HG03342 (cell line): ENCODE measurements around the gene SFT2D1.
"Not testable (repeated sequence)": the region's sequence is repeated elsewhere in the genome, so short reads cannot be mapped to it uniquely, and the experiment has no call there.

Experiments
- ATAC-seq: cut with Tn5 transposase; IDR thresholded peaks from one replicate; pipeline ENCODE4 v1.9.1; 2021; ENCODE audit warnings: mild to moderate bottlenecking, moderate library complexity; ENCODE audit not compliant: unreplicated experiment

Gene SFT2D1

DNA sequence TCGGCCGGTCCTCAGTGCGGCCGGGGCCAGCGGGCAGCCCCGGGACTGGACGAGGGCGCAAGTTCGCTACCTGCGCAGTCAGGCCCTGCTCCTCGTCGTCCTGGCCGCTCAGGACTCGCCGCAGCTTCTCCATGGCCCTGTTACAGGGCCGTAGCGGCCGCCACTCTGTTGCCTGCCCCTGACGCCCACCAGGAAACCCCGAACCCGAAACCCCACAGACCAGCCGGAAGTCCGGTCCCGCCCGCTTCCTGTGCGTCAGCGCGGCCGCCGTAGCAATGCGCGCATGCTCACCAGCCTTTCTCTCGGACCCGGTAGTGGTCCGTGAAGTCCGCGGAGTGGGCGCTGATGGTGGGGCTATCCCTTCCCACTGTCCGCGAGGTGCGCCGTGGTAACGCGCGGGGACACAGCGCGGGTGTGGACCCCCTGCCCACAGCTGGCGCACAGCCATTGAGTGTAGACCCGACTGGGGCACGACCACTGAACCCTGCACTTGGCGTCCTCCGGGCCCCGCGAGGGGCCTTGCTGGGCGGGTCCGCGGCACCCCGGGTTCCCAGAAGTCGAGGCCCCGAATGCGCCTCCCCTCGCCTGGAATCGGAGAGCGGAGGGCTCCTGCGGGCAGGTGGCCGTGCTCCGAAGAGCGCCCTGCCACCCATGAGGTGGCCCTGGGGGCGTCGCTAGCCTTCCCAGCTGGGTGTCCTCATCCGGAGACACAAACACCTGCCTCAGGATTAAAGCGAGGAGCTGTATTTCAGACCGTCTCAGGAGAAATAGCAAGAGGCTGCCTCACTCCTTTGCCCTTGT is at the start of gene SFT2D1:
TSS of gene SFT2D1 (minus strand) at position 197 of the 801 bp plus-strand sequence. CDS start at position 133, 64 bp downstream.
- ATAC-seq = peak; percentile 91

DNA sequence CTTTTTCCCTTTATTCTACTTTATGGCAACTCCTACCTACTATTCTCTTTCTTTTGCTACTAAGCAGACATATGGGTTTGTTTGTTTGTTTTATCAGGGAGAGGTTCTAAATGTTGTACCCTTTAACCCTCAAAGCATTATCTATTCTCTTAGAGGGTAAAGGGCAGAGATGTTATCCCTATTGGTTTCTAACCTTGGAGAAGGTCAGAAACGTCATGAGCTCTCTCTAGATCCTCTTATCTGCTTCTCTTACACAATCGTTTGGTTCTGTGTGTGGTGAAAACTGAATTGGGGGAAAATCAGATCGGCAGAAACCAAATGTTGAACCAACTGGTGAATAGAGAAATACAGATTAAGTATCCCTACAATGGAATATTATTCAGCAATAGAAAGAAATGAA is 46.8 kb upstream of the SFT2D1 start:
- no peak for ATAC-seq

DNA sequence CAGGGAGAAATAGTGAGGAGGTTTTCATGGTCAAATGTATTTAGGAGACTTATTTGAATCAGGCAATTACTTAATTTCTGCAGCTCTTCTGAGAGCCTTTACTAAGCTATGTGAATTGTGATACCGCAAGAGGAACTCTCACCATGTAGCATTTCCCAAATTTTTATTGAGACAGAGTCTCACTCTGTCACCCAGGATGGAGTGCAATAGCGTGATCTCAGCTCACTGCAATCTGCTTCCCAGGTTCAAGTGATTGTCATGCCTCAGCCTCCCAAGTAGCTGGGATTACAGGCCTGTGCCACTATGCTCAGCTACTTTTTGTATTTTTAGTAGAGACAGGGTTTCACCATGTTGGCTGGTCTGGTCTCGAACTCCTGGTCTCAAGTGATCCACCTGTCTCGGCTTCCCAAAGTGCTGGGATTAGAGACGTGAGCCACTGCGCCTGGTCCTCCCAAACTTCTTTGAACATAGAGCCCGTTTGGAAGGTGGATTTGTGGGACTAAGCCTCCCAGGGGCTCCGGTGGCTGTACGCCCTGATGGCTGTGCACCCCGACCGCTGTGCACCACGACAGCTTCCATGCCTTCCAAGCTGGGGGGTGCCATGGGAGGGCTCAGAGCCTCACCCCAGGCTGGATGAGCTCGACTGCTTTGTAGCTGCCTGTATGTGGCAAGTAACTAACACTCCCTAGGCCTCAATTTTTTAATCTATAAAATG is 46.1 kb upstream of the SFT2D1 start:
- ATAC-seq = no peak

DNA sequence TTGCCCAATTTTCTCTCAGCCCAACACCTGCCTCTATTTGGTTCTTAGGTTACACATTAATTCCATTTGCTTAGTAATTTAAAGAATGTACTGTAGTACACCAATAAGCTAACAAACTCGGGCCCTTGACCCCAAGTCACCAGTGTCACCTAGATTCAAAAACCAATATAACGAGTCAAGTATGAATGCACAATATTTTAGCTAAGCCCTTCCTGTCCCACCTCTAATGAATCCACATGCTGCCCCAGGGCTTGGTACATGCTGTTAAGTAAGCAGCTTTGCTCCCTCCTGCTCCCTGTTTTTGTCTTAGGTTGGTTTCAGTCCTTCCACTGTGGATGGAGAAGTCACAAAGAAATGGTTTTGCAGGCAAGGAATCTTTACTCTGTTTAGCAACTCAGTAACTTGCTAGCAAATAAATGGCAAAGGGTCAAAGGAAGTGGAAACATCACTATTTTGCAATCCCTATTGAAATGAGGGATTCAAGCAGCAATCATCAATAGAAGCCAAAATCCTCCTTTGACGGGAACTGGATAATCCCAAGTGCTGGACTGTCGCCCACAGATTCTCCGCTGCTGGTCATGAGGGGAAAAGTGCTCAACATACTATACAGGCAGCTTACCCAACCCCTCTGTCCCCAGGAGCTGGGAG is 45.4 kb upstream of the SFT2D1 start:
- no peak for ATAC-seq

DNA sequence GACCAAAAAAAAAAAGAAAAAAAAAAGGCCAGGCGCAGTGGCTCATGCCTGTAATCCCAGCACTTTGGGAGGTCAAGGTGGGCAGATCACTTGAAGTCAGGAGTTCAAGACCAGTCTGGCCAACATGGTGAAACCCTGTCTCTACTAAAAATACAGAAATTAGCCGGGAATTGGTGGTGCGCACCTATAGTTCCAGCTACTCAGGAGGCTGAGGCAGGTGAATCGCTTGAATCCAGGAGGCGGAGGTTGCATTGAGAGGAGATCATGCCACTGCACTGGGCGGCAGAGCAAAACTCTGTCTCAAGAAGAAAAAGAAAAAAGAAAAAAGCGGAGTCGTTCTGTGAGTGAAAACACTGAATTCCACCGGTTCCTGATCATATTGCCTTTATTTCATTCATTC is 44.8 kb upstream of the SFT2D1 start:
- ATAC-seq = not testable (repeated sequence)

DNA sequence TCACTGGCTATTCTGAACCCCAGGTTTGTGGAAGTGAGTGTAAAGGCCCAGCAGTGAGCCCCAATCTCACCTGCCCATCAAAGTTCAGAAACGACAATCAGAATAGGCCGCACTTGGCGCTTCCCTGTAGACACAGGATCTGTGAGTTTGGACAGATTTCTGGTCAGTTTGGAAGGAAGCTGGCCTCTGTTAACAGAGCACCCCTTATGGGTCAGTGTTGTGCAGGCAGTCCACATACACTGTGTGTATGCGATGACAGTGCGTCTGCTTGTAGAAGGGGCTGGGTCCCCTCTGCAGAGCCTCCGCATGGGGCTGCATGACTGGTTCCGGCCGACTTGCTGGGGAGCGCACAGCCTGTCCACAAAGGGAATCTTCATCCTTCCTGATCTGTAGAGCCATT is 43.8 kb upstream of the SFT2D1 start:
- ATAC-seq = no peak

DNA sequence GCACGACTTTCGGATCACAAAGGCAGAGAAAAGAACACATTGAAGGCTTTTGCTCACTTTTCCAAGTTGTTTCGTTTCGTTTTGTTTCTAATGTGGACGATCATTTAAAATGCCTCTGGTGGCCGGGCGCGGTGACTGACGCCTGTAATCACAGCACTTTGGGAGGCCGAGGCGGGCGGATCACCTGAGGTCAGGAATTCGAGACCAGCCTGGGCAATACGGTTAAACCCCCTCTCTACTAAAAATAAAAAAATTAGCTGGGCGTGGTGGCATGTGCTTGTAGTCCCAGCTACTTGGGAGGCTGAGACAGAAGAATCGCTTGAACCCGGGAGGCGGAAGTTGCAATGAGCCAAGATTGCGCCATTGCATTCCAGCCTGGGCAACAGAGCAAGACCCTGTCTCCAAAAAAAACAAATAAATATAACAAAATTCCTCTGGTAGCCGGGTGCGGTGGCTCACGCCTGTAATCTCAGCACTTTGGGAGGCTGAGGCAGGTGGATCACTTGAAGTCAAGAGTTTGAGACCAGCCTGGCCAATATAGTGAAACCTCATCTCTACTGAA is 41.5 kb upstream of the SFT2D1 start:
- peak; percentile 10 for ATAC-seq

DNA sequence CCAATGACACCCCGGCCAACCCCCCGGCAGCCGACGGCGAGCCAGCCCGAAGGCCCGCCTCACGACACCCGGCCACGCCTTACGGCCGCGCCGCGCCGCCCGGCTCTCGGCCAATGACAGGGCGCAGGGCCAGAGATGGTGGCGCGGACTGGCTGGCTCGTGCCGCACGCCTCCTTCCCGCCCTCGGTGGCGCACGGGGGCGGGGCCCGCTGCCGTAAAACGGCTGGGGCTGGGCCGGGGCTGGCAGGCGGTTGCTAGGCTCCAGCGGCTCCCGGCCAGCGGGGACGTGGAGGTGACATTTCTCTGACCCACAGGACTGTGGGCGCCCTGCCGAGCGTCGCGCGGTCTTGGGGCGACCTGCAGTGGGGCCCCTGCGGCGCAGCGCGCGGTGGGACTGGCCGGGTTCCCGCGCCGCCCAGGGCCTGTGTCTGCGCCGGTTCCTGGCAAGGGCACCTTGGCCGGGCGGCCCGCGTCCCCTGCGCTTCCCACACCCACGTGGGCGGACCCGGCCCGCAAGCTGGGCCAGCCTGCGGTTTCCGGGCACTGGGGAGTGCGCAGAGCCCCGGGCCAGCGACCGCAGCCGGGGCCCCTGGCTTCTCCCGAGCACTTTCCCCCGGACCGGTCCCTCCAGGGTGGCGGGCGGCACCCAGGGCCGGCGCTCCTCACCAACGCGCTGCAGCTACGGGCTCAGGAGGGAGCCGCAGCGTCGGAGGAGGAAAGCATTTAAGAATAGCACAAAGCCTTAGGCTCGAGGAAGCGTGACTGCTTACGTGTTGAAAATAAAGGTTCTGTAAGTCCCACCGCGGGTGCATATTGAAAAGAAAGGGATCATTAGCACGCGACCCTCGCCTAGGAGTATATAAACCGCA is 40.8 kb upstream of the SFT2D1 start, which contains the start of gene MPC1:
TSS of gene MPC1 (minus strand) at position 8 of the 869 bp plus-strand sequence. CDS start 64 bp downstream, outside the sequence.
- ATAC-seq = peak; percentile 85

DNA sequence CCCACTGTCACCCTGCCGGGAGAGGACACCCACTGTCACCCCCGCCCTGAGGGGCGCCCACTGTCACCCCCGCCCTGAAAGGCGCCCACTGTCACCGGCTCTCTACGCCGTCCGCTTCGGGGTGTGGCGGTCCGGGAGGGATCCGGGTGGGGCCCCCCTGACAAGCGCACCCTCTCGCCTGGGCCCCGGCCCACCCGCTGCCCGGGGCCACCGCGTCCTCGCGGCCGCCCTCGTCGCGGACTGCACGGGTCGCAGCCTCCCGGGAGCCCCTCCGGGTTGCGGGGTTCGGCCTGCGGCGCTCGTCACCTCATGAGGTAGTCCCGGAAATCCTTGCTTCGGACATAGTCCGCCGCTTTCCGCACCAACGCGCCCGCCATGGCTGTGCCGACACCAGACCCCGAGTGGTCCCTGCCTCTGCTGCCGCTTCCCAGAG is 40.2 kb upstream of the SFT2D1 start:
- ATAC-seq = no peak

DNA sequence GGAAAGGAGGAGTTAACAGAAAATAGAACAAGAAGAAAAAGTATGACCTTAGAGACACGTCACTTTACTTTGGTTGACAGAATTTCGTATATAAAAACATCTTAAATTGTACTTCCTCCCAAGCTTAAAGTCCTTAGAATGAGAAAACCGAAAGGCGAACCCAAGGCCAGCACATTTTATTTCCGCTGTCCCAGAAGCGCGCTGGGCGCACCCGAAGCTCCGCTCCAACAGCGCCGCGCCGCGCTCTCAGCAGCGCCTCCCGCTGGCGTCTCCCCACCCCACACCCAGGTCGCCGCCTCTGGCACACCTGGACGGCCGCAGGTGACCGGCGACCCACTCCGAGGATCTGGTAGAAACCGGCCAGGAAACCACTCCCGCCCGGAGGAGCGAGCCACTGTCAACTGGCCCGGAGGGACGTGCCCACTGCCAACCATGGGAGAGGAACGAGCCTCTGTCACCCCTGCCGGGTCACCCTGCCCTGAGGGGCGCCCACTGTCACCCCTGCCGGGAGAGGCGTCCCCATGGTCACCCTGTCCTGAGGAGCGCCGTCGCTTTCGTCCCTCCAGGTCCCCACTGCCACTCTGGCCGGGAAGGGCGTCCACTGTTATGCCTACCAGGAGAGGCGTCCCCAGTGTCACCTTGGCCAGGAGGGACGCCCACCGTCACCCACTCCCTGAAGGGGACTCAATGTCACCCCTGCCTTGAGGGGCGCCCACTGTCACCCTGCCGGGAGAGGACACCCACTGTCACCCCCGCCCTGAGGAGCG is 39.6 kb upstream of the SFT2D1 start:
- ATAC-seq = peak; percentile 51

DNA sequence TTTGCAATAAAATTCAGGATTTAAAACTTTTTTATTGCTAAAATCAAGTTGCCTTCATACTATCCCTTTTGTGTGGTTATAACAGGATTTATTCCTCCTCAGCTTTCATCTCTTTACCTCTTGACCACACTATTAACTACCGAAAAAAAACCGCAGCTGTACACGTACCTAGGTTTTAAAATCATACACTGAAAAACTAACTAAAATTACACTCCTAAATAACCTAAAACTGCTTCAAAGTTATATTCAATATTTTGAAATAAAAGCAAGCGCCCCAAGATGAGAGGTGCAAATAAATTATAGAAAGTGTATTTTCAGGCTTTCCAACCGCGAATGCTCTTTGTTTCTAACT is 39.0 kb upstream of the SFT2D1 start:
- no peak for ATAC-seq

DNA sequence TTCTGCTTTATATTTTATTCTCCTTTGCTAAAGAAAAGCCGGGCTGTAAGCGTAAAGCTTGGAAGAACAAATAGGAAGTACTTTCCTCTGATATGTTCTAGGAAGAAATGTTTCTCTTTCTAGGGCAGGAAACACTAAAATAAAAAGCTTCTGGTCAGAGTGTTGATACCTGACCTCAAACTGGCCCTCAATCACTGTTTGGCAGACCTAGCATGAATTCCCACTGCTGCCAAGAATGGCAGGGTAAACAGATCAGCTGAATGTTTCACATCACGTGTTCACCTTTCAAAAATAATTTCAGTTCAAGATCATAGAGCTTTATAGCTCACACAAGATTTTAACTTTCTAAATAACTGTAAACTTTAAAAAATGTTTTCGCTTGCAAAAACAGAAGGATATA is 37.5 kb upstream of the SFT2D1 start:
- ATAC-seq = no peak

DNA sequence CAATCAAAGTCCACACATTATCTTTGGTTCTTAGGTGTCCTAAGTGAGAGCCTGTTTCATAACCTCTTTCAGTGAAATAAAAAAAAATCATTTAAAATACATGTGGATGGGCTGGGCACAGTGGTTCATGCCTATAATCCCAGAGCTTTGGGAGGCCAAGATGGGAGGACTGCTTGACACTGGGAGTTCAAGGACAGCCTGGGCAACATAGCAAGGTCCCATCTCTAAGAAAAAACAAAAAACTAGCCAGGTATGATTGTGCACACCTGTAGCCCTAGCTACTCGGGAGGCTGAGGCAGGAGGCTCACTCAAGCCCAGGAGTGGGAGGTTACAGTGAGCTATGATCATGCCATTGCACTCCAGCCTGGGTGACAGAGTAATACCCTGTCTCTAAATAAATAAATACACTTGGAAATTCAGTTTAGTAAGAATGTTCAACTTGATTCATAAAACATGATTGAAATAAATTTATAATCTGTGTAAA is 36.8 kb upstream of the SFT2D1 start:
- ATAC-seq = no peak

DNA sequence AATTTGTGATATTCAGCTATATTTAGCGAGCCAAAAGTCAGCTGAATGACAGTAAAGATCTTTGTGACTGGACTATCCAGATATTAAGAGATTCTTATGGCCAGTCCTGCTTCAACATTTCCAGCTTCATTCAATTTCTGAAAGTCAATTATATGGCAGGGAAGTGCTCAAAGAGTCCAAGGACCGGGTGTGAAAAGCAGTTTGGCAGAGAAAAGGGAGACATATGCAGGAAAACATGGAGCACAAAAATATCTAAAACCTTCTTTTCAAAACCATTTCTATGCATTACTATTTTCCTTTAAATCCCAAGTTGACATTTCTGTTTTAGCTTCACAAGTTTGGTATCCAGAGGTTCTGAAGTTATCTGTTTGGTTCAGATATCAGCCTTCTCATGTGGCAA is 35.4 kb upstream of the SFT2D1 start:
- no peak for ATAC-seq

DNA sequence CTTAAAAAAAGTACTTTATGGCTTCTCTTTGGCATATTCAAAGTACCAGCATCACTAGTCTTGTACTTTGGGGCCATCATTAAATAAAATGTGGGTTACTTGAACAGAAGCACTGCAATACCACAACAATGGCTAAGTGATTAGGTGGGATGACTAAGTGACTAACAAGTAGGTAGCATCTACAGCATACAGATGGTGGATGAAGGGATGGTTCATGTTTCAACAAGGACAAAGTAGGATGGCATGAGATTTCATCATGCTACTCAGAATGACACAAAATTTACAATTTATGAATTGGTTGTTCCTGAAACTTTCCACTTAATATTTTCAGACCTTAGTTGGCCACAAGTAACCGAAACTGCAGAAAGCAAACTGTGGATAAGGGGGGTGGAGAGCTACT is 32.7 kb upstream of the SFT2D1 start:
- ATAC-seq = no peak

DNA sequence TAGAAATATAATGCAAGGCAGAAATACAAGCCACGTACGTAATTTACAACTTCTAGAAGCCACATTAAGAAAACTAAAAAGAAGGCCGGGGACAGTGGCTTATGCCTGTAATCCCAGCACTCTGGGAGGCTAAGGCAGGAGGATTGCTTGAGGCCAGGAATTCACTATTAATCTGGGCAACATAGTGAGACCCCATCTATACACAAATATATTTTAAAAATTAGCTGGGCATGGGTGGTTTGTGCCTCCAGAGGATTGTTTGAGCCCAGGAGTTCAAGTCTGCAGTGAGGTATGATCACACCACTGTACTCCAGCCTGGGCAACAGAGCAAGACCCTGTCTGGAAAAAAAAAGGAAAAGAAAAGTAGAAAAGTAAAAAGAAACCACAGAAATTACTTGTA is 28.1 kb upstream of the SFT2D1 start:
- ATAC-seq = no peak

DNA sequence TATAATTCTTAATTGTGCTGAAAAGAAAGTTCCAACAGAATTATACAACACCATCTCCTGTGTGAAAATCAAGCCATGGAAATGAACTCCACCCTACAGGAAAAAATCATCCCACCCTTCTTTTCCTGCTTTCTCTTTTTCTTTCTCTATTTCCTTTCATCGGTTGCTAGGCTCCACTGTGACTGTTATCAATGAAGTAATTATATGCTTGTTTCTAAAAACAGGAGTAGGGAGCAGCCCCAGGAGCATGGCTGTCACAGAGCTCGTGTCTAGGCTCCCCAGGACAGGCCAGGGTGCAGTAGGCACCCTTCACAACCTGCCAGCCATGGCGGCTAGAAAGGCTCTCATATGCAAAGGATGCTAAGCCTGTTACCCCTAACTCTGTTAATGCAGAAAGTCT is 27.4 kb upstream of the SFT2D1 start:
- no peak for ATAC-seq

DNA sequence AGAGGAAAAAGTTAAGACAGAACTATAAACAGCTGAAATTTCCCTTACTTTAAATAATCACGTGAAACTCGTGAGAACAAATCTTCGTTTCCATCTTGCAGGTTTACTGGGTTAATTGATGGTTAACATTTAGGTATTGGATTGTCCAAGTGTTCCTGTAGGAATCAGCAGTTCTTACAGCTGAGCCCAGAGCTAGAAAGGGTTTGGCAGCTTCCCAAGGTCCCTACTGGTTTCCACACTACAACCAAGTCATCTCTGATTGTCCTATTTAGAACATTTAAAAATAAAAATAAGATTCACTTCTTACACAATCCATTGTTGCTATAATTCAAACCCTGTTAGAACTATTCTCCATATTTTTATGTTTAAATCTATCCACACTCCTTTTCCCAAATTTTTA is 24.6 kb upstream of the SFT2D1 start:
- ATAC-seq = no peak

DNA sequence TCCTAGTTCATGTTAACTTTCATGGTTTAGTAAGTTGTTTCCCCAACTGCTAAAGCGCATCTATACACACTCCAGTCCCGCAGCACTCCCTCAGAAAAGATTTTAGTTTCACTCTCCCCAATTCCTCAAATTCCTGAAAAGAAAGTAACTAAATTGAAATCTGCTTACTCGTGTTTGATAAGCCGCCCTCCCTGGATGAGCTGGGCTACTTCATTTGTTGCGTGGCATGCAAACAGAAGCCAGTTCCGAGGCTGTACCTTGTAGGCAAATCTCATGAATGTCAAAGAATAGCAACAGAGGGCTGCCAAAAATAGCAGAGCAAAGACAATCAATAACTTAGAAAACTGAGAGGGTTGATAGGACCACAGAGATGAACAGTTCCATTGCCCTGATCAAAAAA is 23.5 kb upstream of the SFT2D1 start:
- ATAC-seq = no peak

DNA sequence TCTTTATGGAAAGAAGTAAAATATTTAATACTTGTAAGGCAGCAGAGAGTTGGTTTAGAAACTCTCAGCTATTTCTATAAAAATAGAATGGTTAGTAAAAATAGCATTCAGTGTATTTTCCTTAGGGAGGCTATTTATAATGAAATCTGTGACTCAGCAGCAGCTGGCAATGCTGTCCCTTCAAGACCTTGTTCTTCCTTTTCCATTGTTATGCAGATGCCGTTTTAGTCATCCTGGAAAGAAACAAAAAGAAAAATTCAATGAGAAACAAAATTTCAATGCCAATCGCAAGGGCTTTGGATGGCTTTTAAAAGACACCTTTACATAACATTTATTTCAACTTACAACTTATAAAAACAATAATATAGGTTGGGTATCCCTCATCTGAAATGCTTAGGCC is 22.9 kb upstream of the SFT2D1 start:
- ATAC-seq = no peak
